Measurements from ENCODE around the gene XPC. TPM values are rescaled to one million over a fixed set of nuclear protein-coding genes. Genes with fewer than 3 reads are reported as not detected.

XPC gene
- polyA plus RNA-seq, 1 of the 3 experiments (the other 2 are of a cell fraction): 50.0 TPM

DNA sequence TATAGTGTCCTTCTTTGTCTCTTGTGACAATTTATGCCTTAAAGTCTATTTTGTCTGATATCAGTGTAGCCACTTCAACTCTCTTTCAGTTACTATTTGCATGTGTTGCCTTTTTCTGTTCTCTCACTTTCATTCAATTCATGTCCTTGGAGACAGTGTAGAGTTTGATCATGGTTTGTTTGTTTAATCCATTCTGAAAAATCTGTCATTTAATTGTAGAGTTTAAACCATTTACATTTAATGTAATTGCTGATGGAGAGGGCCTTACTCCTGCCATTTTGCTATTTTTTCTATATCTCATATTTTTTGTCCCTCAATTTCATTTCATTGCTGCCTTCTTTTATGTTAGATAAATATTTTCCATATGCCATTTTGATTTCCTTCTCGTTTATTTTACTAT, 42.5 kb upstream of the XPC start:
- H2AFZ ChIP-seq (ENCODE audit: low read depth): no peak overlapping the region
- H3K4me2 ChIP-seq: no peak overlapping the region
- peaks cover 3% of the 10 kb centered on the region for H3F3A ChIP-seq (replicated peaks; ENCODE audit: insufficient read depth)
- H3K9ac ChIP-seq: no peak overlapping the region
- no peak overlapping the region for H3K27ac ChIP-seq (ENCODE audit: low read depth in 2 of 2, low read length in 1 of 2)
- 22% methylated on average over 1 of the region's 1 CpG for WGBS (ENCODE audit: low lambda C conversion rate)
- H3K4me1 ChIP-seq (ENCODE audit: control insufficient read depth in 1 of 2, insufficient read depth in 2 of 2, low read depth in 1 of 2, low read length in 1 of 2): peaks cover 0 to 8% of the 10 kb centered on the region in 2 experiments; a peak in 1 of 4 replicates
- H3K79me2 ChIP-seq (ENCODE audit: insufficient read depth): no peaks in the 10 kb centered on the region
- TF ChIP-seq, protein P1, sequence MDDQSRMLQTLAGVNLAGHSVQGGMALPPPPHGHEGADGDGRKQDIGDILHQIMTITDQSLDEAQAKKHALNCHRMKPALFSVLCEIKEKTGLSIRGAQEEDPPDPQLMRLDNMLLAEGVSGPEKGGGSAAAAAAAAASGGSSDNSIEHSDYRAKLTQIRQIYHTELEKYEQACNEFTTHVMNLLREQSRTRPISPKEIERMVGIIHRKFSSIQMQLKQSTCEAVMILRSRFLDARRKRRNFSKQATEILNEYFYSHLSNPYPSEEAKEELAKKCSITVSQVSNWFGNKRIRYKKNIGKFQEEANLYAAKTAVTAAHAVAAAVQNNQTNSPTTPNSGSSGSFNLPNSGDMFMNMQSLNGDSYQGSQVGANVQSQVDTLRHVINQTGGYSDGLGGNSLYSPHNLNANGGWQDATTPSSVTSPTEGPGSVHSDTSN (IDR thresholded peaks at IDR 0.05): no peak
- TF ChIP-seq, protein P2, sequence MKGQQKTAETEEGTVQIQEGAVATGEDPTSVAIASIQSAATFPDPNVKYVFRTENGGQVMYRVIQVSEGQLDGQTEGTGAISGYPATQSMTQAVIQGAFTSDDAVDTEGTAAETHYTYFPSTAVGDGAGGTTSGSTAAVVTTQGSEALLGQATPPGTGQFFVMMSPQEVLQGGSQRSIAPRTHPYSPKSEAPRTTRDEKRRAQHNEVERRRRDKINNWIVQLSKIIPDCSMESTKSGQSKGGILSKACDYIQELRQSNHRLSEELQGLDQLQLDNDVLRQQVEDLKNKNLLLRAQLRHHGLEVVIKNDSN (IDR thresholded peaks at IDR 0.05; ENCODE audit: borderline replicate concordance, low read depth): no peak
- TF ChIP-seq, protein P3, sequence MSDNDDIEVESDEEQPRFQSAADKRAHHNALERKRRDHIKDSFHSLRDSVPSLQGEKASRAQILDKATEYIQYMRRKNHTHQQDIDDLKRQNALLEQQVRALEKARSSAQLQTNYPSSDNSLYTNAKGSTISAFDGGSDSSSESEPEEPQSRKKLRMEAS (IDR thresholded peaks at IDR 0.05; ENCODE audit: low read depth): no peak
- no peak for TF ChIP-seq JUND (IDR thresholded peaks at IDR 0.05)
- TF ChIP-seq EZH2phosphoT487 (IDR thresholded peaks at IDR 0.05; ENCODE audit: borderline replicate concordance, low read depth): no peak
- TF ChIP-seq NFIC (IDR thresholded peaks at IDR 0.05; ENCODE audit: borderline replicate concordance): no peak
- TF ChIP-seq, protein P4, sequence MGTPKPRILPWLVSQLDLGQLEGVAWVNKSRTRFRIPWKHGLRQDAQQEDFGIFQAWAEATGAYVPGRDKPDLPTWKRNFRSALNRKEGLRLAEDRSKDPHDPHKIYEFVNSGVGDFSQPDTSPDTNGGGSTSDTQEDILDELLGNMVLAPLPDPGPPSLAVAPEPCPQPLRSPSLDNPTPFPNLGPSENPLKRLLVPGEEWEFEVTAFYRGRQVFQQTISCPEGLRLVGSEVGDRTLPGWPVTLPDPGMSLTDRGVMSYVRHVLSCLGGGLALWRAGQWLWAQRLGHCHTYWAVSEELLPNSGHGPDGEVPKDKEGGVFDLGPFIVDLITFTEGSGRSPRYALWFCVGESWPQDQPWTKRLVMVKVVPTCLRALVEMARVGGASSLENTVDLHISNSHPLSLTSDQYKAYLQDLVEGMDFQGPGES (IDR thresholded peaks at IDR 0.05; ENCODE audit: low read depth, low read length): no peak
- no peak for TF ChIP-seq ELF1 (IDR thresholded peaks at IDR 0.05)
- no peak for TF ChIP-seq FOXM1 (IDR thresholded peaks at IDR 0.05; ENCODE audit: low read depth)
- no peak for TF ChIP-seq MXI1 (IDR thresholded peaks at IDR 0.05; ENCODE audit: low read depth, low read length)
- TF ChIP-seq, protein P5, sequence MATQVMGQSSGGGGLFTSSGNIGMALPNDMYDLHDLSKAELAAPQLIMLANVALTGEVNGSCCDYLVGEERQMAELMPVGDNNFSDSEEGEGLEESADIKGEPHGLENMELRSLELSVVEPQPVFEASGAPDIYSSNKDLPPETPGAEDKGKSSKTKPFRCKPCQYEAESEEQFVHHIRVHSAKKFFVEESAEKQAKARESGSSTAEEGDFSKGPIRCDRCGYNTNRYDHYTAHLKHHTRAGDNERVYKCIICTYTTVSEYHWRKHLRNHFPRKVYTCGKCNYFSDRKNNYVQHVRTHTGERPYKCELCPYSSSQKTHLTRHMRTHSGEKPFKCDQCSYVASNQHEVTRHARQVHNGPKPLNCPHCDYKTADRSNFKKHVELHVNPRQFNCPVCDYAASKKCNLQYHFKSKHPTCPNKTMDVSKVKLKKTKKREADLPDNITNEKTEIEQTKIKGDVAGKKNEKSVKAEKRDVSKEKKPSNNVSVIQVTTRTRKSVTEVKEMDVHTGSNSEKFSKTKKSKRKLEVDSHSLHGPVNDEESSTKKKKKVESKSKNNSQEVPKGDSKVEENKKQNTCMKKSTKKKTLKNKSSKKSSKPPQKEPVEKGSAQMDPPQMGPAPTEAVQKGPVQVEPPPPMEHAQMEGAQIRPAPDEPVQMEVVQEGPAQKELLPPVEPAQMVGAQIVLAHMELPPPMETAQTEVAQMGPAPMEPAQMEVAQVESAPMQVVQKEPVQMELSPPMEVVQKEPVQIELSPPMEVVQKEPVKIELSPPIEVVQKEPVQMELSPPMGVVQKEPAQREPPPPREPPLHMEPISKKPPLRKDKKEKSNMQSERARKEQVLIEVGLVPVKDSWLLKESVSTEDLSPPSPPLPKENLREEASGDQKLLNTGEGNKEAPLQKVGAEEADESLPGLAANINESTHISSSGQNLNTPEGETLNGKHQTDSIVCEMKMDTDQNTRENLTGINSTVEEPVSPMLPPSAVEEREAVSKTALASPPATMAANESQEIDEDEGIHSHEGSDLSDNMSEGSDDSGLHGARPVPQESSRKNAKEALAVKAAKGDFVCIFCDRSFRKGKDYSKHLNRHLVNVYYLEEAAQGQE (IDR thresholded peaks at IDR 0.05; ENCODE audit: low read depth, low read length): no peak
- no peak for TF ChIP-seq GABPA (IDR thresholded peaks at IDR 0.05; ENCODE audit: low read depth)
- TF ChIP-seq NRF1 (IDR thresholded peaks at IDR 0.05; ENCODE audit: low read depth, low read length): no peak
- no peak for TF ChIP-seq YY1 (IDR thresholded peaks at IDR 0.05; ENCODE audit: low read depth)
- TF ChIP-seq CHD2 (IDR thresholded peaks at IDR 0.05; ENCODE audit: low read length, partially characterized antibody): no peak
- TF ChIP-seq RCOR1 (IDR thresholded peaks at IDR 0.05; ENCODE audit: low read length): no peak
- TF ChIP-seq RXRA (IDR thresholded peaks at IDR 0.05; ENCODE audit: borderline replicate concordance, low read depth): no peak
- peaks cover 14% of the 10 kb centered on the region for H3K9me3 ChIP-seq
- H3K36me3 ChIP-seq (replicated peaks in 1 of 2; ENCODE audit: control insufficient read depth in 1 of 2, insufficient read depth in 2 of 2, low read length in 1 of 2): no peaks in the 10 kb centered on the region
- CTCF ChIA-PET: interaction anchor here (1.3 kb wide), 1 partner anchor 9 kb away, joined by 3 read pairs; no protein-coding TSS in a partner anchor
- no peaks in the 10 kb centered on the region for H3K9me2 ChIP-seq
- H4K20me1 ChIP-seq (ENCODE audit: insufficient read depth): no peaks in the 10 kb centered on the region
- no peak overlapping the region for H3K4me3 ChIP-seq (ENCODE audit: low read depth in 2 of 2, low read length in 1 of 2)
- DNase-seq: no peak
- H3K27me3 ChIP-seq (ENCODE audit: insufficient read depth): no peaks in the 10 kb centered on the region
- POLR2A ChIA-PET: no interaction called here

Data from SK-N-SH (cell line).